HL-60/S4 treated with retinoic acid at 250 ng/mL for 4 days and 3 days (cell line): ENCODE data around the gene FLRT1.

Source experiments
- in situ Hi-C: fragments of 300-500 bp; cut with MboI; formaldehyde crosslinking; loops from 2 replicates; pipeline ENCODE4 v1.7.0; 2022; ENCODE audit warnings: low sequenced_read_pairs

FLRT1 gene

DNA sequence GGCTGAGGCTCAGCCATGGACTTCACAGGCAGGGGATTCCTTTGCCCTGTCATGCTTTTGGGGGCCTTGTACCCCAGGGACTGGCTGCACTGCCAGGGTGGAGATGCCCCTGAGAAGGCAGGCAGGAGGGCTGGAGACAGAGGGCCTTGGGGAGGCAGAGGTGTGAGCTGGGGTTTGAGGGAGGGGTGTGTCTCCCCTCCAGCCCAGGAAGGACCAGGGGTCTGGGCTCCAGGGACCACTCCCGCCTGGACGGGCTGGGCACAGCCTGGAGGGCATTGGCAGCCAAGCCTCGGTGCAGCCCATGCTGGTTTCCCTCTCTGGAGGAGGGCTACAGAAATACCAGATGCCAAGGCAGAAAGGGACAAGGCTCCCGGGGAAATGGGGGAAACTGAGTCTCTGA is 30.0 kb upstream of the FLRT1 start:
- in situ Hi-C loops: no loop called here

DNA sequence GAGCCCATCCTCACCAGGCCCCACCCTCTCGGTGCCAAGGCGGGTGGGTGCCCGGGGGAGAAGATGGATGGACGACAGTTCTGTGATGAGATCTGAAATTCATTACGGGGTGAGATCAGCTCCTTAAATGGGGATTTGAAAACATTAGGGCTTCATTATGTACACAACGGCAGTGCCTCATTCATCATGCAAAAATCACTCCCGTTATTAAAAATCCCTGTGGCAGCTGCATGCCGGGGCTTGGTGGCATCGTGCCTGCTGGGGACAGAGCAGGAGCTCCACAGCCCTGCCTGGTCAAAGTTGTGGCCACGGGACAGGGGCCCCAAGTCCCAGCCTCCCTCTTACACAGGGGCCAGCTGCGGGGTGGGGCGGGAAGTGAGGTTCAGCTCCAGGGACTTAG is 29.3 kb upstream of the FLRT1 start:
- in situ Hi-C loops: no loop called here

DNA sequence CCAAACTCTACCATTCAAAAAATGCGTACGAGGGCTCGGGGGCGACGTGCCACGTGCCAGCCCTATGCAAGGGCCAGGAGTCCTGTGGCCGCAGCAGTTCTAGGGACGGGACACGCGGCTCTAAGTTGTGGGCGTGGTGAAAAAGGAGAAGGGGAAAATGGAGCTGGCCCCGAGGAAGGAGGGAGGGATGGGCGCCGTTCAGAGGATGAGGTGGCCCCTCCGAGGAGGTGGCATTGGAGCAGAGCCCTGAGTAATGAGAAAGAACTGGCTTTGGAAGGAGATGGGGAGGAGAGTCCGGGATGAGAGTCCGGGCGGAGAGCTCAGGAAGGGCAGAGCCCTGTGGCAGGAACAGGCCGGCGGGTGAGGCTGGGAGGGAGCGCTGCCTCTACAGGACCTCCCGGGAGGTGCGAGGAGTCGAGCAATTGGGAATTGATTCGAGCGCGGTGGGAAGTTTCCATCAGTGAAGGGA is 28.5 kb upstream of the FLRT1 start:
- in situ Hi-C loops: no loop called here

DNA sequence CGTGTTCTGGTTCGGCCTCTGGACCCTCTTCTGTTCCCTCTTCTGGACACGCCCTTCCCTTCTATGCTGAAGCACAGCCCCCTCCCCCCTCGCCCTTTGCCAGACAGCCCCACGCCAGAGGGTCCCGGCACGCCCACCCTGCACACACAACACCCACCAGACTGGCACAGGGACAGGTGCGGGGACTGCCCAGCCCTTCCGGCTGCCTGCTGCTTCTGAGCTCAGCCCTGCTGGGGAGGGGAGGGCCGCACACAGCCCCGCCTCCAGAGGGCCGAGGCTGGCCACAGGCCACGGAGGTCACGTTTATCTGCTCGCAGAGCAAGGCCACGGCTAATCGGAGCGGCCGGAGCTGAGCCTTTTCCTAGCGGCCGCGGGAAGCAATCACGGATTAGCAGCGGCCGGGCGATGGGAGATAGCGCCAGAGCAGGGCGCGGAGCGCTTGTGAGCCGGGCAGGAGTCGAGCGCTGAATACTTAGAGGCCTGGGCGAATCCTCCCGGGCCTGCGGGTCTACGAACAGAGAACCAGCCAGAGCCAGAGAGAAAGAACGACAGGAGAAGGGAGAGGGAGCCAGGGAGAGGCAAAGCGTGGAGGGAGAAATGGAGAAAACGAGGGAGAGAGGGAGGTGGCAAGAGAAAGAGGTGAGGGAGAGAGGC is 28.0 kb upstream of the FLRT1 start:
- in situ Hi-C loops: no loop called here

GRCh38 chr11:64008283-64008913 is 27.3 kb upstream of the FLRT1 start:
- in situ Hi-C loops: no loop called here

DNA sequence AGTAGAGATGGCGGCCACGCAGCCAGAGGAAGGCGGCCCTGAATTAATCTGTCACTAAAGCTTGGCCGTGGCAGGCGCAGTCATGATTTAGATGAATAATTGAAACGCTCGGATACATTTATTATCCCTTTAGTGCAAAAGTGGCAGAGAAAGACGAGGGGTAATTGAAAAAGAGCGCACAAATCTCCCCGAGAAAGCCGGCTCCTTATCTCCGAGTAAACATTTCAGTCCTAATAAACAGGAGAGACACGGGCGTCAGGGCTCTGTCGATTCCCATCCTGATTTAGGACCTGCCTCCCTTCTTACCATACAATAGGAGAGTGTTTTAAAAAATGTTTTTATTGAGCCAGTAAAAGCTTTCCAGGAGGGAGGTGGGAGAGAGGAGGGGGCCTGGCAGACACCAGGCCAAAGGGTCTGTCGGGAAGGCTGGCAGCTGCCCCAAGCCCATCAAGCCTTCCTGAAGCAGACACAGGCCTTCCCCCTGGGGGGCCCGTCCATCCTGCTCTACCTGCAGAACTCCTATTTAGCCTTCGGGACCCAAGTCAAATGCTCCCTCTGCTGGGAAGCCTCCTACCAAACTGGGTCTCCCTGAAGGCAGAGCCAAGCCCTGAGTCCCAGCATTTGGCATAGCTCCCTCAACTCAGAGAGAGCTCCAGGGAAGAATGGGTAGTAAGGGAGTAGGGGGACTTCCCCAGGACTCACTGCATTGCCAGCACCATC is 26.7 kb upstream of the FLRT1 start:
- in situ Hi-C loops: no loop called here

GRCh38 chr11:64009710-64010109 is 26.0 kb upstream of the FLRT1 start:
- in situ Hi-C loops: no loop called here

DNA sequence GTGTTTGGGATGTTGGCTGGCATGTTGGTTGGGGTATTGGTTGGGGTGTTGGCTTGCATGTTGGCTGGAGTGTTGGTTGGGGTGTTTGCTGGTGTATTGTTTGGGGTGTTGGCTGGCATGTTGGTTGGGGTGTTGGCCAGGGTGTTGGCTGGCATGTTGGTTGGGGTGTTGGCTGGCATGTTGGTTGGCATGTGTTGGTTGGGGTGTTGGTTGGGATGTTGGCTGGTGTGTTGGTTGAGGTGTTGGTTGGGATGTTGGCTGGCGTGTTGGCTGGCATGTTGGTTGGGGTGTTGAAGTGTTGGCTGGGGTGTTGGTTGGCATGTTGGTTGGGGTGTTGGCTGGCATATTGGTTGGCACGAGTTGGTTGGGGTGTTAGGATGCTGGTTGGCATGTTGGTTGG is 24.9 kb upstream of the FLRT1 start:
- in situ Hi-C loops: no loop called here

DNA sequence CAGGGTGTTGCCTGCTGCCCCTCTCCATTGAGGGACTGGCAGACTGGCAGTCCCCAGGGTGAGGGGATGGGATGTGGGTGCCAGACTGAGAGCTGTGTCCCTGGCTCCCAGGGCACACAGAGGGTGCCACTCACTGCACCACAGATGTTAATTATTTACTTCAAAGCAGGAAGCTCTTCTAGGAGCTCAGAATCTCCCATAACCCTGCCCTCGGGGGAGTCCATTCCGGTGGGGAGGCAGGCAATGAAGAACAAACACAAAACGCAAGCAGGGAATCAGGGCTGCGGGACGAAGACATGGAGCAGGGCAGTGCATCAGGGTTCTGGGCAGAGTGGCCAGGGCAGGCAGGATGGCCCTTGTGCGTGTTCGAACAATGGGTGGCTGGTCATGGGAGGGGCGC is 24.4 kb upstream of the FLRT1 start:
- in situ Hi-C loops: no loop called here

- in situ Hi-C loops: no loop called here
These were observed 22.4 kb upstream of the FLRT1 start for GRCh38 chr11:64013141-64013896.

DNA sequence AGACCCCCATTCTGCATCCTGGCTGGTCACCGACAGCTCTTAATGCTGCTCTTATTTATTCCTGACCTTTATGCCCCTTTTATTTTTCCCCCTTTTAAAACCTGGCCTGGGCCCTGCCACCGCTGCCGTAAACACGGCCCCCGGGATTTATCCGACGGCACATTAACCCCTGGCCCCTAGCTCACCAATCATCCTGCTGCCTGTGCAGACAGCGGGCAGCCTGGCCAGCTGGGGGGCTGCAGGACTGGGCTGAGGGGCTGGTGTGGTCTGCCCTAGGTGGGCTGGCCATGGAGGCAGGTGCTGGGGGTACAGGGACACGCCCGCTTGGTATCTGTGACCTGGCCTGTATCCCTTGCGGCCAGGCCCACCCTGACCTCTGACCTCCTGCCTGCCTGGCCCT is 21.4 kb upstream of the FLRT1 start:
- in situ Hi-C loops: no loop called here

DNA sequence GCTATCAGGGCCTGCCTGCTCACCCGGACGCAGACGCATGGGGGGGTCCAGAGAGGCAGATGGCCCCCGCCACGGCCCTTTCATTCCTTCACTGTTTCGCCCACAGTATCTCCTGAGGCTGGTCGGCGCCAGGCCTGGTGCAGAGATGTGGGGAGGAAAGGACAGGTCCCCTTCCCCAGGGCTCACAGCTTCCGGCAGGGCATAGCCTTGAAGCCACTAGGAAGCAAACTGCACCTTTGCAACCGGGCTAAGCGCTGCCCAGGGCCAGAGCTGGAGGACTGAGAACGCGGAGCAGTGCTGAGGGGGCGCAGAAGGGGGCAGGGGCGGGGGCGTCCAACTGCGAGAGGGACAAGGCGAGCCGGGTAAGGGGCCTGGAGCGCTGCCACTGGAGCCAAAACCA is 20.2 kb upstream of the FLRT1 start:
- in situ Hi-C loops: no loop called here

GRCh38 chr11:64015935-64016845 is 19.5 kb upstream of the FLRT1 start:
- in situ Hi-C loops: no loop called here

DNA sequence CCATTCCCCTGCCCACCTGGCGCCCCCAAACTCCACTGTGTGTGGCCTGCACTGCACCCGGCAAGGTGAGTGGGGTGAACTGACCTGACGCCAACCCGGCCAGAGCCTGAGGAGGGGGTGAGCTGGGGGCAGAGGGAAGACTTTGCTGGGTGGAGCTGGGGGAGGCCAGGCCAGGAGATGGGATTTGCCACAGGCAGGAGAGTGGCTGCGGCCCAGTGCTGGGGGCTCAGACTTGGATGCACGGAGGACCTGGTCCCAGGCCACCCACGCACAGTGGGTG is 17.8 kb upstream of the FLRT1 start:
- in situ Hi-C loops: no loop called here

DNA sequence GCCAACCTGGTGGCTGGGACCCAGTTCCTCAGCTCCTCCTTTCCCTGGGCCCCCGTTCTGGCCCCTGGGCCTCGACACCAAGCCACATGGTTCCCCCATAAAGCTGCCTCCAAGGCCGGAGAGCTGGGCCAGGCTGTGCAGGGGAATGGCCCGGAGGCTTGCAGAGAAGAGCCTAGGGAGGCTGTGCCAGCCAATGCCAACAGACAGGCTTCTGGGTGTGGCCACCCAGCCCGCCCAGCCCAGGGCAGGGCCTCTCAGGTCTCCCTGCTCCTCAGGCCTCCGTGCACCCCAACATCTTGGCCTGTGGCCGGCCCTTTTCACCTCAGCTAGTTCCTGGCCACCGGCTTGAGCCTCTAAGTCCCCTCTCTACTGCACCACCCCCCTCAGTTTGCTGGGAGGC is 17.4 kb upstream of the FLRT1 start:
- in situ Hi-C loops: no loop called here

DNA sequence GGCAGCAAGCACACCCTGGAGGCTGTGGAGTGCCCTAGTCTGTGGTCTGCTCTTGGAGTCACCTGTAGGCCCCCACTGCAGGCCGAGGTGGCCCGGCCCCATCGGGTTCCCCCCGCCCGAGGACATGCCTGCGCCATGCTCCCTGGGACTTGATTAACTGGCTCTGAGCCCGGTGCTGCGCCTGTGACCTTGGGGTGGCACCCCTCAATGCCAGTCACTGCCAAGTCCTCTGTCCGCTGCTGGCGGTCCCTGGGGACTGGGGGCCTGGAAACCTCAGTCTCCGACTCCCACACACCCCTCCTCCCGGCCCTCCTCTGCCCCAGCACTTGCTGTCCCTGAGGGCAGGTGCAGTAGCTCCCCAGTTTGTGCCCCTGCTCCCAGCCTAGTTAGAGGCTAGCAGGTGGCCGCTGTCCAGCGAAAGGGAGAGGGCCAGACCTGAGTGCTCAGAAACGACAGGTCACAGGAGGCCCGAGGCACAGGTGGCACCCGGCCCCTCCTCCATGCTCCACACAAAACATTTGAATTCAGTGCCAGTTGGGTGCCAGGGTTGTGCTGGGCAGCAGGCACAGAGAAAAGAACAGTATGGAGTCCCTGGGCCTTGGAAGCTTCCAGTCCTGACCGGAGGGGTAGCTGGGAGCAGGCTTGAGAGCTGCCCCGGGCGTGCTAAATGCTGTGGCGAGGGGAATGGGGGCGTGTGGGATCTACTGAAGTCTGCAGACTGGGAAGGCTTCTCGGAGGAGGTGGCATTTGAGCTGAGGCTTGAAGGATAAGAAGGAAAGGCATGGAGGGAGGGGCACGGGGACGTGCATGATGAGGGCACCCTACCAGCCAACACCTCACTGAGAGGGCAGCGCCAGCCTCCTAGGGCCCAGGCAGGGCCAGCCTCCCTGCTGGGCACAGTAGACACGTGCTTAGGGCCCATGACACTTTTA is 16.4 kb upstream of the FLRT1 start:
- in situ Hi-C loops: no loop called here

DNA sequence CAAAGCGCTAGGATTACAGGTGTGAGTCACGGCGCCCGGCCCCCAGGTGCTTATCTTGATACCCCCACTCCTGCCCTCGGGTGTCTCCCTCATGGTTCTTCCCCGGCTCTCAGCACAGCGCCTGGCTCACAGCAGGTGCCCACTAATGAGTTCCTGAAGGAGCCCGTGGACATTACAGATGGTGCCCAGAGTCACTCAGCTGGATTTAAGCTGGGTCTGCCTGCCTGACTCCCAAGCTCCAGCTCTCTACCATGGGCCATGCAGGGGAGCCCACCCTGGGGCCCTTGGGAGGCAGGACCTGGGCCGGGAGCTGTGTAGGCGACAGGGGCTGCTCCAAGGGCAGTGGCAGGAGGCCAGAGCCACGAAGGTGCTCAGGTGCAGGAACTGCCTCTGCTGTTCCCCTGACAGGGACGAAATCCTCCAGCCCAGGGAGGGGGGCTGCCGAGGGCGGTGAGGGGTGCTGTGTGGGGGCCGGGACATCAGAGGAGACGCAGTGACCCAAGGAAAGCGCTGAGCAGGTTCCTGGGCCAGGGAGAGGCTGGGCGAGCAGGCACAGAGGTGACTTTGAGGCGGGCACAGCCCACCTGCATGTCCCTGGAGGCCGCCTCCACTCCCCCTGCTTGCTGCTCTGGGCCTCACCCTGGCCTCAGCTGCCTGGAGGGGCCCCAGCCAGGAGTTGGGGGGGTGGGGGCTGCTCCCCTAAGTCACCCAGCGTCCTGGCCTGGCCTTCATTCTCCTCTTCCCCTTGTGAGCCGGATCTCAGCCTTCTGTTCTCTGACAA is 14.6 kb upstream of the FLRT1 start:
- in situ Hi-C loops: no loop called here

GRCh38 chr11:64021757-64022093 is 14.0 kb upstream of the FLRT1 start:
- in situ Hi-C loops: no loop called here
